Uterus (tissue), 4 donors: Measurements from ENCODE around the gene TRAP1. TPM values are rescaled to one million over a fixed set of nuclear protein-coding genes. Genes with fewer than 3 reads are reported as not detected.

Experiments
- DNase-seq, 2 donors: peaks; one replicate each; pipeline ENCODE4 v3.0.0-alpha.2; 2019 to 2020
- H3K27ac ChIP-seq, 2 donors: fragments of 200-600 bp; sonication (generic); 1 replicate in 1 of 2; 2 replicates in 1 of 2; pipeline ENCODE4 v1.5.1; 2016 to 2018
- H3K27me3 ChIP-seq, 2 donors: fragments of 200-600 bp; sonication (generic); one replicate each; pipeline ENCODE4 v1.5.1; 2018 to 2019; ENCODE audit warnings: control low read depth in 1 of 2
- H3K36me3 ChIP-seq, 2 donors: fragments of 200-600 bp; sonication (generic); one replicate each; pipeline ENCODE4 v1.5.1; 2019; ENCODE audit warnings: control low read depth in 1 of 2
- H3K4me1 ChIP-seq, 2 donors: fragments of 200-600 bp; sonication (generic); one replicate each; pipeline ENCODE4 v1.5.1; 2018 to 2019; ENCODE audit warnings: control low read depth in 1 of 2
- H3K4me3 ChIP-seq, 2 donors: fragments of 200-600 bp; sonication (generic); 1 replicate in 1 of 2; 2 replicates in 1 of 2; pipeline ENCODE4 v1.5.1; 2018 to 2019; ENCODE audit warnings: mild to moderate bottlenecking in 1 of 2
- H3K9me3 ChIP-seq, 2 donors: fragments of 200-600 bp; sonication (generic); one replicate each; pipeline ENCODE4 v1.5.1; 2019; ENCODE audit warnings: control low read depth in 1 of 2
- POLR2A ChIP-seq, 2 donors: fragments of 450-650 bp; IDR thresholded peaks; one replicate each; pipeline ENCODE4 v1.6.1; 2016; ENCODE audit warnings: antibody characterized with exemption in 2 of 2, mild to moderate bottlenecking in 1 of 2, moderate library complexity in 1 of 2
- intact Hi-C: fragments of 100-400 bp; cut with DNase I; formaldehyde crosslinking; loops from one replicate; pipeline ENCODE4 v1.15.1; 2023; ENCODE audit warnings: low total_unique reads
- total RNA-seq, 4 donors: library from RNA; depleted of rRNA in 3 of 4; stranded (reverse); fragments of >200 nt in 3 of 4; gene quantifications; one replicate each; pipeline versions ENCODE4 v1.1.0 to v1.2.4, GENCODE V29; 2014 to 2023
- TF ChIP-seq, protein P1 (sequence below), 4 experiments: fragments of 200-600 bp in 2 of 4; fragments of 450-650 bp in 2 of 4; sonication (generic) in 2 of 4; IDR thresholded peaks; one replicate each; pipeline ENCODE4 v1.5.1; 2016 to 2019; ENCODE audit warnings: antibody characterized with exemption in 4 of 4, mild to moderate bottlenecking in 2 of 4, moderate library complexity in 1 of 4
- donor health status: DM: yes; HTN: yes; CAD: no.

Gene TRAP1
- total RNA-seq, 4 donors from 2014 or later, result 54.8 to 119 (median 84.8) TPM

DNA sequence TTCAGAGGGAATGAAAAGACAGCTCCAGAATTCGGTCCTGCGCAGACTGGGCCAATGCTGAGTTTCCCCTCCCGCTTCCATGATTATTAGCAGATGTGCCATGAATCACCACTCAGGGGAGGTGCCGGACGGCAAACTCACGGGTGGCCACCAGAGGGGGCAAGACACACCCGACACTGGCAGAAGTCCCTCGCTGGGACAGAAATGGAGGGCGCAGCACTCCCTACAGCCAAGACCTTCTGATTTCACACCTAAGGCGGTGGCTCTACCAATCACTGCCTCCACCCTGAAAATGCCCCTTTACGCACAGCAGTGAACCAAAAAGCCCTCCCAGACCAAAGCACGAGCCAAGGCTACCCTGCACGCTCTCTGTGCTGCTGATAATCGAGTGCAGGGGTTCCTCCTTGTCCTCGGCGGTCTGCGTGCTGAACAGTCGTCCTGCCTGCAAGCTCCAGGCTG is 26.8 kb downstream of the TRAP1 start:
- DNase-seq, result peak; percentile 94 to 96
- Histone ChIP-seq H3K36me3 (no peaks in the 10 kb centered on the region), H3K27ac (peak overlapping the region; percentile 71 to 77), H3K4me3 (peak overlapping the region; percentile 26 to 28), H3K4me1 (no peaks in the 10 kb centered on the region), H3K27me3 (no peaks in the 10 kb centered on the region), H3K9me3 (no peaks in the 10 kb centered on the region)
- intact Hi-C loops, result loop anchor here (10.0 kb wide), 1 partner anchor 184 kb away; no protein-coding TSS in a partner anchor
- peak in 1 of 2 donors; percentile 10 for TF ChIP-seq POLR2A (IDR thresholded peaks at IDR 0.05)
- TF ChIP-seq, protein P1, sequence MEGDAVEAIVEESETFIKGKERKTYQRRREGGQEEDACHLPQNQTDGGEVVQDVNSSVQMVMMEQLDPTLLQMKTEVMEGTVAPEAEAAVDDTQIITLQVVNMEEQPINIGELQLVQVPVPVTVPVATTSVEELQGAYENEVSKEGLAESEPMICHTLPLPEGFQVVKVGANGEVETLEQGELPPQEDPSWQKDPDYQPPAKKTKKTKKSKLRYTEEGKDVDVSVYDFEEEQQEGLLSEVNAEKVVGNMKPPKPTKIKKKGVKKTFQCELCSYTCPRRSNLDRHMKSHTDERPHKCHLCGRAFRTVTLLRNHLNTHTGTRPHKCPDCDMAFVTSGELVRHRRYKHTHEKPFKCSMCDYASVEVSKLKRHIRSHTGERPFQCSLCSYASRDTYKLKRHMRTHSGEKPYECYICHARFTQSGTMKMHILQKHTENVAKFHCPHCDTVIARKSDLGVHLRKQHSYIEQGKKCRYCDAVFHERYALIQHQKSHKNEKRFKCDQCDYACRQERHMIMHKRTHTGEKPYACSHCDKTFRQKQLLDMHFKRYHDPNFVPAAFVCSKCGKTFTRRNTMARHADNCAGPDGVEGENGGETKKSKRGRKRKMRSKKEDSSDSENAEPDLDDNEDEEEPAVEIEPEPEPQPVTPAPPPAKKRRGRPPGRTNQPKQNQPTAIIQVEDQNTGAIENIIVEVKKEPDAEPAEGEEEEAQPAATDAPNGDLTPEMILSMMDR (IDR thresholded peaks at IDR 0.05), result peak; percentile 89 to 97 (median 94)

- peak overlapping the region; percentile 71 to 77 for H3K27ac ChIP-seq
- H3K36me3 ChIP-seq, result no peaks in the 10 kb centered on the region
- H3K27me3 ChIP-seq, result no peaks in the 10 kb centered on the region
- intact Hi-C loops, result loop anchor here (10.0 kb wide), 1 partner anchor 185 kb away; no protein-coding TSS in a partner anchor
- TF ChIP-seq, protein P1 (IDR thresholded peaks at IDR 0.05), result no peak
- no peak for TF ChIP-seq POLR2A (IDR thresholded peaks at IDR 0.05)
- no peak overlapping the region for H3K4me3 ChIP-seq
- DNase-seq, result no peak
- H3K9me3 ChIP-seq, result no peaks in the 10 kb centered on the region
- H3K4me1 ChIP-seq, result no peaks in the 10 kb centered on the region
Observed at GRCh38 chr16:3689731-3690130, 27.6 kb downstream of the TRAP1 start.

GRCh38 chr16:3687792-3688191 is 29.5 kb downstream of the TRAP1 start:
- H3K36me3 ChIP-seq, result no peaks in the 10 kb centered on the region

DNA sequence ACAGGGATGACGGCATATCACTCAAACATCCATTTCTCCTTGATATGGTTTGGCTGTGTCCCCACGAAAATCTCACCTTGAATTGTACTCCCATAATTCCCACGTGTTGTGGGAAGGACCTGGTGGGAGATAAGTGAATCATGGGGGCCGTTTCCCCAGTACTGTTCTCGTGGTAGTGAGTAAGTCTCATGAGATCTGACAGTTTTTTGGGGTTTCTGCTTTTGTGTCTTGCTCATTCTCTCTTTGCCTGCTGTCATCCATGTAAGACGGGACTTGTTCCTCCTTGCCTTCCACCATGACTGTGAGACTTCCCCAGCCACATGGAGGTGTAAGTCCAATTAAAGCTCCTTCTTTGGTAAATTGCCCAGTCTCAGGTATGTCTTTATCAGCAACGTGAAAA is 30.3 kb downstream of the TRAP1 start:
- Histone ChIP-seq H3K27ac (no peak overlapping the region), H3K27me3 (no peaks in the 10 kb centered on the region), H3K9me3 (no peaks in the 10 kb centered on the region), H3K4me1 (no peaks in the 10 kb centered on the region), H3K36me3 (no peaks in the 10 kb centered on the region), H3K4me3 (no peak overlapping the region)
- no peak for DNase-seq
- TF ChIP-seq, protein P1 (IDR thresholded peaks at IDR 0.05), result no peak
- TF ChIP-seq POLR2A (IDR thresholded peaks at IDR 0.05), result no peak
- intact Hi-C loops, result no loop called here

More at GRCh38 chr16:3687792-3688191, 29.5 kb downstream of the TRAP1 start:
- intact Hi-C loops, result no loop called here
- no peak for DNase-seq
- Histone ChIP-seq H3K9me3 (no peaks in the 10 kb centered on the region), H3K27me3 (no peaks in the 10 kb centered on the region), H3K27ac (no peak overlapping the region), H3K4me3 (no peak overlapping the region), H3K4me1 (no peaks in the 10 kb centered on the region)
- TF ChIP-seq, protein P1 (IDR thresholded peaks at IDR 0.05), result no peak
- no peak for TF ChIP-seq POLR2A (IDR thresholded peaks at IDR 0.05)

GRCh38 chr16:3681206-3681605 is 36.1 kb downstream of the TRAP1 start:
- DNase-seq, result no peak
- TF ChIP-seq POLR2A (IDR thresholded peaks at IDR 0.05), result no peak
- TF ChIP-seq, protein P1 (IDR thresholded peaks at IDR 0.05), result no peak
- no peak overlapping the region for H3K27ac ChIP-seq
- H3K36me3 ChIP-seq, result no peaks in the 10 kb centered on the region
- H3K27me3 ChIP-seq, result no peaks in the 10 kb centered on the region
- H3K9me3 ChIP-seq, result no peaks in the 10 kb centered on the region
- H3K4me3 ChIP-seq, result no peak overlapping the region
- H3K4me1 ChIP-seq, result no peaks in the 10 kb centered on the region
- intact Hi-C loops, result no loop called here
